Activated CD4-positive, alpha-beta T cell treated with anti-CD3 and anti-CD28 coated beads, Interleukin-2, amount 50 U/mL, for 1 hour (primary cell): ENCODE data around the gene RPL26.
A peak's percentile ranks its signal among the peaks of the same experiment; 100 is the strongest.
"Not testable (repeated sequence)": the region's sequence is repeated elsewhere in the genome, so short reads cannot be mapped to it uniquely, and the experiment has no call there.

ENCODE experiments used
- DNase-seq: peaks from one replicate; pipeline ENCODE4 v3.0.0-alpha.2; 2020

The RPL26 gene

DNA sequence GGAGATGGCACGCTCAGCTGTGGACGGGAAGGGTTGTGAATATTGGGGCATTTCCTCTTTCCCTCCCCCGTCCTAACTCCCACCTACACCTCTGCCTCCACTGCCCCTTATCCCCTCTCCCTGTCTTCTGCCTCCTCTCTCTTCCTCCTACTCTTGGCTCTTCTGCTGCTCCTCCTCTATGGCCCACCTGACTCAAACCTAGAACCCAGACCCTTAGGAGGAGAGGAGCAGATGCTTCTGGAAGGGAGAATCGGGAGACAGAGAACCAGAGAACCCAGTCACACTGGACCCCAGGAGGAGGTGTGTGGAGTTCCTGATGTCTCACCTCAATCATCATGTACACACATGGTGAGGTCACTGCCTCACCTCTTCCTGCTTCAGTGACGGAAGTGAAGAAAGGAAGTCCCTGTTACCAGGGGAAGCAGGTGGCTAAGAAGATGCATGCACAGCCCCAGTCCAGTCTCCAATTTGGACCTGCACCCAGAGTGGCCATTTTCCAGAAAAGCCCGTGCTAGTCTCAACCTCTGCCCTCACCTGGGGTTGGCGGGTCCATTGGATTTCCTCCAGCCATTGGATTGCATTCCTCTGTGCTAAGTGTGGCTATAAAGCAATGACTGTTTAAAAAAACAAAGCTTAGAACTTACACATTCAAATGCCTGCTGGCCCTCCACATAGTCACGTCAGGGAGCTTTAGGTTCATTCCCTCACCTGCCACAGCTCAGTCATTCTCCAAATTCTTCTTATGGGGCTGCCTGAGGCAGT is 10.7 kb upstream of the RPL26 start:
- peak; percentile 20 for DNase-seq

DNA sequence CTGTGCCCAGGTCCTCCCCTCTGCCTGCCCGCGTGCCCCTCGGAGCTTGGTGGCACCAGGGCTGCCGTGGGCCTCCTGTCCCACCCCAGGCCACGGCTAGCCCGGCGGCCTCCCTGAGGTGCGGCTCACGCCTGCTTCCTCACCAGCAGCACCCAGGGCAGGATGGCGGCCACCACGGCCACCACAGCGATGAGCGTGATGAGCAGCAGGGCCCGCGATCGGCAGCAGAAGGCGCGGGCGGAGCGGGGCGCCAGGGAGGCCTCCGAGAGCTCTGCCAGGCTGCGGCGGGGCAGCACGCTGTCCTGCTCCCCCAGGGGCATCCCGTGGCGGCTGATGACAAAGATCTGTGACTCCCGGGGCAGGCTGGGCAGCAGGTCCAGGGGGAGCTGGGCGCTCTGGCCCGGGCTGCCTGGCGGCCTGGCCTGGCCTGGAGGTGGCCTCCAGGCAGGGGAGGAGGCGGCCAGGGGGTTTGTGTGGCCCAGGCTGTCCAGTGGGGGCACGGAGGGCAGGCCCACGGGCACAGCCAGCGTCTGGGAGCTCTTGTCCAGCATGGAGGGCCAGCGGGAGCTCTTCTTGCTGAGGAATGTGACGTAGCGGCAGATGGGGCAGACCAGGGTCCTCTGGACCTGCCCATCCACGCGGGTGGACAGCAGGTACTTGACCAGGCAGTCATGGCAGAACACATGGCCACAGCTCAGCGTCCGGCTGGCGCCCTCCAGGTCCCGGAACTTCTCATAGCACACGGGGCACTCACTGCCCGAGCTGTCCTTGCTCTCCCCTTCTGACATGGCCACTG is 9.9 kb upstream of the RPL26 start:
- DNase-seq: no peak

DNA sequence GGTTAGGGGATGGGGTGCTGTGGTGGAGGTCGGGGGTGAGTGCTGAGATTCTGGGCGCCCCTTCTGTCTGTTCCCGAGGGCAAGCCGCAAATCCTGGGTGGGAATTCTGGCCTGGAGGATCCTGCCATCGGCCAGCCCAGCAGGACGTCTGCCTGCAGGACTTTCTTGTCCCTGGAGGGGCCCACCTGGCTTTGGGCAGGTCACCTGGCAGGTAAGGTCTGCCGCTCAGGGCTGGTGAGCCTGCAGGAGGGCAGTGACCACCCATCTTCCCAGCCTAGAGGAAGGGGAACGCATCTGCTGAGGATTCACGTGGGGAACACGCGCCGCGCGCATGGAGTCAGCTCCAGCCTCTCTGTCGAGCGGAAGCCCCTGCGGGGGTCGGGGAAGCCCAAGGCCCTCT is 9.3 kb upstream of the RPL26 start:
- DNase-seq: no peak

DNA sequence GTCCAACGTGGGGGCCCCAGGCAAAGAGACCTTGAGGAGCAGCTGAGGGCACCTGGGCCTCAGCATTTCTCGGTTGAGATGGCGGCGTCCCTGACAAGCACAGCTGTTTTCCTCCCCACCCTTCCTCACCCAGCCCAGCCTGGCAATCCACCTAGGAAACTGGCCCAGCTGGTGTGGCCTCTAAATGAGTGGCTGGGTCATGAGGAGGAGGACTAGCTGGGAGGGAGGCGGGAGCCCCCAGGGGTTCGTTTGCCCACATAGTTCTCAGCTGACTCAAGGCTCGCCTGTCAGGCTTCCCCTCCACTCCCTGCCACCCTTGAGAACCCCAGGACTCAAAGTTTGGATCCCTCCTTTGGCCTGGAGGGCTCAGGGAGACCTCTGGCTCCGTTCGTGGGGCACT is 8.7 kb upstream of the RPL26 start:
- DNase-seq: no peak

DNA sequence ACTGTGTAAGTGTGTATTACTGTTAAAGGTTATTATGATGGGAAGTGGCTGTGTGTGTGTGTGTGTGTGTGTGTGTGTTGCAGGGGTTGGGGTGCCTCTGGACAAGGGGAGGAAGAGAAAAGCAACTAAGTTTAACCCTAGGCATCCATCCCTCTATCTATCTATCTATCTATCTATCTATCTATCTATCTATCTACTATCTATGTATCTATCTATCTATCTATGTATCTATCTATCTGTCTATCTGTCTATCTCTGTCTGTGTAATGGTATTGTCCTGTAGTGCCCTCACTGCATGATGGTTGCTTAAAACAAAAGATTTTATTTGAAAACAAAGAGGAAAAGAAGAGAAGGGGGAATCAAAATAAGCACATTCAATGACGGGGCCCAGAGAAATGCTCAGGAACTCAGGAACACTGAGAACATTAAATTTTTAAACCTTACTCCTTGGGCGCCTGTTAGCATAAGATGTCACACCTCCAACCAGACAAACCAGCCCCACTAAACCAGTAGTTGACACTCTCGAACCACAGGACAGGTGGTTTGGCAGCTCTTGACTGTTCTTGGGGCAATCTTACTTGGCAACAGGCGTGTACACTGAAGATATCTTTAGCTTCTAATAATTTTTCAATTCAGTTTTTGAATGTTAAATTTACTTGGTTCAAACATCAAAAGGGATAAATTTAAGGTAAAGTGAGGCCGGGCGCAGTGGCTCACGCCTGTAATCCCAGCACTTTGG is 5.1 kb upstream of the RPL26 start:
- no peak for DNase-seq

DNA sequence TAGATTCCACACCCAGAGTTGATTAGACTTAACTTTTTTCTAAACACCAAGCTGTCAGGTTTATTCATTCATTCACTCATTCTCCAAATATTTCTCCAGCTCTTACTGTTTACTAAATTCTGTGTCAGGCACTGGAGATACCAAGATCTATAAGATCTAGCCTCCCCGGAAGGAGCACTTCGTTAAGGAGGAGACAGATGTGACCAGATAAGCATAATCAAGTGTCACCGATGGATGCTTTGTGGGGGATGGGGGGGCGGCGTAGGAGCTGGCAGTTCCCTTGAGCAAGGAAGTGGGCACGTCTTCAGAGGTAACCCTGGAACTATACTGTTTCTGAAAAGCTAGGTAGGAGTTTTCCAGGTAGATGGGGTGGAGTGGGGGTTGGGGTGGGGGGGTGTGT is 3.8 kb upstream of the RPL26 start:
- no peak for DNase-seq

DNA sequence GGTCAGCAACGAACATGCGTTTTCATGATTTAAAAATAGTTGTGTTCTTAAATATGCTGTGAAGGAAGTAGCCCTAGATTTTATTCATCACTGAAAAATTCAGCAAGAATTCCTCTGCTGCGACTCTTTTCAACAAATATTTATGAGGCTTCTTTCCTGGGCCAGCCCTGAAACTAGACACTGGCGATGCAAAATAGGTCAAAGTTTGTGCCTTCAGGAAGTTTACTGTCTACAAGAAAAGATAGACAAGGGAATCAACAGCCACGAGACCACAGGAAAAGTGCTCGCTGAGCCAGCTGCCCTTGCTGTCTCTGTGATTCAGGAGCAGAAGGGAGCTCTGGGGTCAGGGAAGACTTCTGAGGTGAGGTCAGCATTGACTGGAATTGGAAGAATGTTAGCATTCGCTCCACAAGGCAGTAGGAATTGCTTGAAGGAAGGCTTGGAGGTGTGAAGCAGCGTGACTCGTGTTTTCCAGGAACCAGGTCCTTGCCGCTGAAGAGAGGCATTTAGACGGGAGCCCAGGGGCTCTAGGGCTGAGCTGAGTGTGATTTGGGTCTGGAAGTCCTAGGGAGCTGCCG is 1.9 kb upstream of the RPL26 start:
- DNase-seq: no peak

DNA sequence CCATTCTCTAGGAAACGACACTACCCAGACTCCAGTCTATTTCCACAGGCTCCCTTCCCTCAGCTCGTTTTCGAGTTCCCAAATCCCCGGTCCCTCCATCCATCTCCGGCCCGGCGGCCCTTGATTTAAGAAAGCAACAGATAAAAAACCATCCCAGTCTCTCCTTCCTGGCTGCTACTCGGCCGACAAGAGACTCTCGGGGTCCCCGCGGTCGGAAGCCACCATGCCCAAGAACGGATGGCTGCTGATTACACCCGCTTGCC is 182 bp downstream of the RPL26 start:
- DNase-seq: no peak

DNA sequence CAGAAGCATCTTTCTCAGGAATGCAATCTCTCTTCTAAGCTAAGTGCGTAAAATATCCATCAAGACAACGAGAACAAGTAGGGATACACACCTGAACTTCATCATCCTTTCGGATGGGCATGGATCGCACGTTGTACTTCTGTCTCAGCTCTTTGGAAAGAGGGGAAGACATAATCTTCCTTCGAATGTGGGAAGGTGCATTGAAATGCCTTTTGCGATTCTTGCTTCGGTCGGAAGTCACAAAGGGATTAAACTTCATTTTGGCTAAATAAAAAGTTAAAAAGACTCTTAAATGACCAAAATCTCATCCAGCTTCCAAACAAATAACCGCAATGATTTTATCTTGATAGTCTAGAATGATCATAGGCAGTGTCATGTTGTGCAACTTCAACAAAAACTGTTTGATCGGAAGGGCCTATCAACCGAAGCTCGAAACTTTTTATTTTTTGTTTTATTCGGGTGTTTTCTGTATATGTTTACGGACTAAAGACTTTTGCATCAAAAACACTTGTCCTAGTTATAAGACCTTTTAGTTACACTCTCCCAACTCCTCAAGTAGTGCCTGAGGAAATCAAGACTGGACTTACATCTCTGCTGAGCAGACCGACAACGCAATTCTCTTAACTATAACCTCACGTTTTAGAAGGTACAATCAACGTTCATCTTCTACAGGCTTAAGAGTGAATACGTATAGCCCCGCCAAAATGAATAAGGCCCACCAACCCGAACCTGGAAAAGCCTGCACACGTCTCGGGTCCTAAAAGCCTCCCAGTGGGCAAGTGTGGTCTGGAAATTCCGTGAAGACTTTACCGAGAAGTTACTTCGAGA is 727 bp downstream of the RPL26 start:
- DNase-seq: no peak

DNA sequence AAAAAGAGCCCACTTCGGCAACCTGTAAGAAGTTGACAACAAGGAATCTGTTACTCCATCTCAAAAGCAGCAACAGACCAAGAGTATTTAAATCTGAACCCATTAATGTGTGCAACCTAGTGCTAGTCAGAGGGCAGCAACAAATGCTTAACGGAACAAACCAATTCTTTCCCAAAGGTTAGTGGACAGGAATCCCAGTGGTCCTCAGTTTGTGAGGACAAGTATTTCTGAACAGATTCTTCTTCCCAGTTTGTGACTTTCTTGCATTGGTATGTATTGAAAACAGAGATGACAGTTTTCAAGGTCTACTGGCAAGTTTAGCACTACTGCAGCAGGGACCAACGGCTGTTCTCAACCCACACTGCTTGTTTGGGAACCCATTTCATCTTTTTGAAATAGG is 2.9 kb downstream of the RPL26 start:
- no peak for DNase-seq

DNA sequence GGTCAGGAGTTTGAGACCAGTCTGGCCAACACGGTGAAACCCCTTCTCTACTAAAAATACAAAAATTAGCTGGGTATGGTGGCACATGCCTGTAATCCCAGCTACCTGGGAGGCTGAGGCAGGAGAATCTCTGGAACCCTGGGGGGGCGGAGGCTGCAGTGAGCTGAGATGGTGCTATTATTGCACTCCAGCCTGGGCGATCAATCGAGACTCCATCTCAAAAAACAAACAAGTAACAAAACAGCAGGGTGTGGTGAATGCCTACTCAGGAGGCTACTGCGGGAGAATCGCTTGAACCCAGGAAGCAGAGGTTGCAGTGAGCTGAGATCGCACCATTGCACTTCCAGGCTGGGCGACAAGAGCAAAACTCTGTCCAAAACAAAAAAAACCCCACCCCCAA is 4.9 kb downstream of the RPL26 start:
- not testable (repeated sequence) for DNase-seq

DNA sequence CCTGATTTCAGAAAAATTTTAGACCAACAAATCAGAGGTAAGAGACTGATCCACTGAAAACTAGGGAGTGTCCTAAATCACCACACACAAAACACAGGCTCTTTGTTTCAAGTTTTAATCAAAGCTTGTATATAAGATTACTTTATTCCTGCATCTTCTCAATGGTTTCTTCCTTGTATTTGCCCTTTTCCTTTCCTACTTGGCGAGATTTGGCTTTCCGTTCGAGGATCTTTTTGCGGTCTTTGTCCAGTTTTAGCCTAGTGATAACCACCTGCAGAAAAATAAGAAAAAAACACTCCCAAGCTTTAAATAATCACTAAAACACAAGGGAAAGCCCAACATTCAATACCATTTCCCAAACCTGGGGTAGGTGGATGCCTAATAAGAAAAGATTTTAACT is 5.6 kb downstream of the RPL26 start:
- no peak for DNase-seq

DNA sequence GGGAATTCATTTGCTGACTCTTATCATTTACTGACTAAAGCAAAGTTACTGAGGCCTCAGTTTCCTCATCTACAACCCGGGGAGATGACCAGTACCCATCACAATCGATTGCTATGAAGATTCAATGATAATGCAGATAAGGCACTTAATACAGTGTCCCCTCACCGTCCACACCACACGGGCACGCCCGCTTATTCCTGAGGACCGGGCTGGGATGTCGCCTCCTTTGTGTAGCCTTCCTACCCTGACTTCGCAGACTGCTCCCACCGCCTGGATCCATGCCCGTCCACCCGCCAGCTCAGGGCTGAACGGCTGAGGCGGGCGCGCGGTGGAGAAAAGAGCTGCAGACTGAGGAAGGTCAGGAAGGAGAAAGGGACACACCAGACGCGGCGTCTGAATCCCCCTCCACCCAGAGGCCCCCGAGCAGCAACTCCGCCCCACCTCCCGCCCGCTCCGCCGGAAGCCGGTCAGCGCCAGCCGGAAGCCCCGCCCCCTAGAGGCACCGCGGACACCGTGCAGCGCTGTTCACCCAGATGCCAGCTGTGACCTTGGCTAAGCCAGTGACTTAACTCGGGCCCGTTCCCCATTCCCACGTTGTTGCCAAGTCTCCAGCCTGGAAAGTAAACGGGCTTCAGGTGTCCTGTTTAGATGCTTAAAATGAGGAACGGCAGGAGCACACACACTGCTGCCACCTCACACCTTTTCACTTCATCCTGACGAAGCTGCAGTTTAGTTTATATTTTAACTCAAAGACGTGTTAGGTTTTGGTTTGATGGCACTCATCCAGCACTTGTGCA is 6.5 kb downstream of the RPL26 start, which contains the start of gene KRABD2:
Gene KRABD2 (minus strand): TSS at position 434 of the 797 bp plus-strand sequence.
- DNase-seq: peak; percentile 90

DNA sequence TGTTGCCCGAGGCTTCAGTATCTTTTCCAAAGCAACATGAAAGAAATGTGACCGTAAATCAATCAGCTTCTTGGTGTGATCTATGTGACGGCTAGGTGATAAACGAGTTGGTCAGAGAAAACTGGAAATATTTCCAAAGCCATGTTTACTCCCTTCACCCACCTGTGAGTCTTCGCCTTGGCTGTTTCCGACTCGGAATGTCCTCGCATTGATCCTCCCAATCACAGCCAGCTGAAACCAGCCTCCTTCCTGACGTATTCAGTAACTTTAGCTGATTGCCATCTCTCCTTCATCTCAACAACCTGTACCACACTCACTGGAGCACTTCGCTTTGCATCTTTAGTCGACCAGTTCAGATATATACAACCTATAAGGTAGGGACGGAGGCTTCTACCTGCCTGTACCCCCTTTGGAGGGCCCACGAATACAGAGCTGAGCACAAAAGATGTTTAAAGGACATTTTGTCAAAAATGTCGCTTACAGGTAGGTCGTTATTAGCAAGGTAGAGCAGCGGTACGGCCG is 7.2 kb downstream of the RPL26 start:
- no peak for DNase-seq

DNA sequence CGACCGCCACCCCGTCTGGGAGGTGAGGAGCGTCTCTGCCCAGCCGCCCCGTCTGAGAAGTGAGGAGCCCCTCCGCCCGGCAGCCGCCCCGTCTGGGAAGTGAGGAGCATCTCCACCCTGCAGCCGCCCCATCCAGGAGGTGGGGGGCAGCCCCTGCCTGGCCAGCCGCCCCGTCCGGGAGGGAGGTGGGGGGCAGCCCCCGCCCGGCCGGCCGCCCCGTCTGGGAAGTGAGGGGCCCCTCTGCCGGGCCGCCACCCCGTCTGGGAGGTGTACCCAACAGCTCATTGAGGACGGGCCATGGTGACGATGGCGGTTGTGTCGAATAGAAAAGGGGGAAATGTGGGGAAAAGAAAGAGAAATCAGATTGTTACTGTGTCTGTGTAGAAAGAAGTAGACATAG is 9.1 kb downstream of the RPL26 start:
- DNase-seq: not testable (repeated sequence)

DNA sequence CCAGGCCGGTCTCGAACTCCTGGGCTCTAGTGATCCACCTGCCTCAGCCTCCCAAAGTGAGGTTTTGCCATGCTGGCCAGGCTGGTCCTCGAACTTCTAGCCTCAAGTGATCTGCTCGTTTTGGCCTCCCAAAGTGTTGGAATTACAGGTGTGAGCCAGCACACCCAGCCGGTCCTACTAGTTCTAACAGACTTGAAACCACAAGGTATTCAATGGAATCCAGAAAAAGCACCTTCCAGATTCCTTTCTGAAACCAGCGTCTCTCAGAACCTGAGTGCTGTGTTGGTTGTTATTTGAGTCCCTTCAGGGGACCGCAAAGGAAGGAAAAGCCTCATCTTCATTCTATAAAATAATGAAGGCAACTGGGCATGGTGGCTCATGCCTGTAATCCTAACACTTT is 10.6 kb downstream of the RPL26 start:
- DNase-seq: no peak

DNA sequence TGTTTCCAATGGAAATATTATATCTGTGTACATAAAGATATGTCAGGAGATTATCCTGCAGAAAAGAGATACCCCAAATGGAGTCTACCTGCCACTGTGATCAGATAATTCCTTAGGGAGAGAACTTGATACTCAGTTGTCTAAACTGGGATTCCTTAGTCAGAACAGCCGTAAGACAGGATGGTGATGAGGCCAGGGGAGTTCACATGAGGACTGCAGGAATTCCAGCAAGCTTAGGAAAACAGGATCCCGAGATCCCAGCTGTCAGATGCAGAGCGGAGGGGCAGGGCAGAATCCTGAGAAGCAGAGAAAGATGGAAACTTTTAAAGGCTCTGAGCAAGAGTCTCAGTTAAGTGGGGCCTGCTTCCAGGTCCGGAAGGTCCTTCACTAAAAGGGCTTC is 11.2 kb downstream of the RPL26 start:
- no peak for DNase-seq

DNA sequence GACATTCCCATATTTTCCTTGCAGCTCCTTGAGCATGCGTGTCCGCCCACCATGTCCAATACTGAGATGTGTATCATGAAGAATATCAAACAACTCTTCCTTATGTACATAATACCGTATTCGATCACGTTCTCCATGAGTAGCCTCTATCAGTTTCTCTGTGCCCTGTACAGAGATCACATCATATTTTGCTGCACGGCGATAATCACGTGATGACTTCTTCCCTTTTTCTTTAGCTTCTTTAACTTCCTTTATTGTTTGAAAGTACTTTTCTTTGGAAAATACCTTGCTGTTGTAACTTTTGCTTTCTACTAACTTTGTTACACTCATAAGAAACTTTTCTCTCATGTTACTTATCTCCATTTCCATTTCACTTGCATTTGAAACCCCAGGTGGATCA is 13.0 kb downstream of the RPL26 start:
- DNase-seq: no peak

DNA sequence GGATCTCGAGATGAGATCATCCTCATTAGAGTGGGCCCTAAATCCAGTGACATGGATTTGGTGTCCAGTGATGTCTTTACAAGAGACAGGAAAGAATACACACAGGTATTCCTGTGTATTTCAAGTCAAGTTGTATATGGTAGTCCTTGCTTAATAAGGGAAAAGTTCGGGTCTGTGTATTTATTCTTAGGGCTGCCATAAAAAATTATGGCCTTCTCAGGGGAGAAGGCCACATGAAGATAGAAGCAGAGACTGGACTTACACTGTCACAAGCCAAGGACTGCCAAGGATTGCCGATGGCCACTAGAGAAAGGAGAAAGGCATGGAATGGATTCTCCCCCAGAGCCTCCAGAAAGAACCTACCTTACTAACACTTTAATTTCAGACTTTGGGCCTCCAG is 14.8 kb downstream of the RPL26 start:
- DNase-seq: no peak

DNA sequence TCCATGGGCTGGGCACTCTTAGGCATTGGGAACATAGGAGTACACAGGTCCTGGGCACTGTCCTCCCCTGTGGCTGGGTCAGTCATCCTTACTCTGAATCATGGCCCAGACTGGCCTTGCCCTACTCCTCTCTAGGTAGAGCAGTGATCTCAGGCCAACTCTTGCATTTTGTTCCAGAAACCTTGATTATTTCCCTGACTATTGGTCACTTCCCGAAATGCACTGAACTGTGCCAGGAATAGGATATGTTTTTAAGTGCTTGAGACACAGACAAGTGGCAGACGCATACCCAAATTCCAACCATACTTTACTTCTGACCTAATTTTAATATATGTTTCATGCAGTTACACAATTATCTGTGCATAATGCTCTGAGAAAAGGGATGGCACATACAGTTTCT is 16.8 kb downstream of the RPL26 start:
- no peak for DNase-seq

DNA sequence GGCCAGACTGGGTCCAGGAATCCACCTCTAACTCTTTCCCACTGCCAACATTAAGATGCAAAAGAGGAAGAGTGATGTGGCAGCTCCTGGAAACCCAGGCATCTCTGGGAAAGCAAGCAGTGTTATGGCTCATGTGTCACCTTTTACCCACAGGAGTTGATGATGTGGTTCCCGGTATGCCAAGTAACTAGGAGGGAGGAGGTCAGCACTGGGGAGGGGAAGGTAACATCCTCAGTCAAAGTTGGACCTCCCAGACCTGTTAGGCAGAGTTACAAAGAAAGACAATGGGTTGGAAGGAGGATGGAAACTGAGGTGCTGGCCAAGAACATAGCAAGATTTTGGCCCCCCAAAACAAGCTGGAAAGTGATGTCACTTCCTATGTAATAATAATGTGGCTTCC is 17.9 kb downstream of the RPL26 start:
- no peak for DNase-seq
